GM23338 (cell line): ENCODE measurements around the gene THSD4. TPM values are rescaled to one million over a fixed set of nuclear protein-coding genes. Genes with fewer than 3 reads are reported as not detected.

ENCODE experiments used
- ATAC-seq: fragments of 200-7000 bp; cut with Tn5 transposase; 3 replicates; pipeline ENCODE4 v1.9.1; 2020
- DNase-seq: peaks from one replicate; pipeline ENCODE4 v3.0.0-alpha.2; 2015; ENCODE audit warnings: low spot score
- H2AFZ ChIP-seq: fragments of 200-600 bp; sonication (generic); 2 replicates; pipeline ENCODE4 v1.8.0; 2016; ENCODE audit warnings: antibody characterized with exemption, mild to moderate bottlenecking, moderate library complexity
- H3F3A ChIP-seq: fragments of 200-600 bp; sonication (generic); replicated peaks from 2 replicates; pipeline ENCODE4 v1.8.0; 2017; ENCODE audit warnings: antibody characterized with exemption, mixed run types, low read depth
- H3K27ac ChIP-seq: fragments of 200-600 bp; sonication (generic); 2 replicates; pipeline ENCODE4 v1.6.1; 2016; ENCODE audit warnings: low read depth
- H3K27me3 ChIP-seq: fragments of 200-600 bp; sonication (generic); 2 replicates; pipeline ENCODE4 v1.8.0; 2016; ENCODE audit warnings: mild to moderate bottlenecking, mixed run types, moderate library complexity; ENCODE audit not compliant: insufficient read depth
- H3K36me3 ChIP-seq: fragments of 200-600 bp; sonication (generic); 2 replicates; pipeline ENCODE4 v1.8.0; 2016; ENCODE audit warnings: mild to moderate bottlenecking; ENCODE audit not compliant: insufficient read depth
- H3K4me1 ChIP-seq: fragments of 200-600 bp; sonication (generic); 2 replicates; pipeline ENCODE4 v1.8.0; 2016; ENCODE audit warnings: mild to moderate bottlenecking, moderate library complexity; ENCODE audit not compliant: insufficient read depth
- H3K4me2 ChIP-seq: fragments of 200-600 bp; sonication (generic); 2 replicates; pipeline ENCODE4 v1.7.1; 2017; ENCODE audit warnings: mixed run types
- H3K4me3 ChIP-seq: fragments of 200-600 bp; sonication (generic); 2 replicates; pipeline ENCODE4 v1.6.1; 2016; ENCODE audit warnings: mixed run types
- H3K79me2 ChIP-seq: fragments of 200-600 bp; sonication (generic); replicated peaks from 2 replicates; pipeline ENCODE4 v1.8.0; 2017; ENCODE audit warnings: mild to moderate bottlenecking; ENCODE audit not compliant: insufficient read depth
- H3K9me2 ChIP-seq: fragments of 200-600 bp; sonication (generic); 2 replicates; pipeline ENCODE4 v1.8.0; 2017; ENCODE audit not compliant: insufficient read depth
- H4K20me1 ChIP-seq: fragments of 200-600 bp; sonication (generic); replicated peaks from 2 replicates; pipeline ENCODE4 v1.8.0; 2017; ENCODE audit warnings: mild to moderate bottlenecking; ENCODE audit not compliant: insufficient read depth
- H3K27ac Mint-ChIP-seq: 2 replicates; pipeline ENCODE4 v1.8.0; 2020; ENCODE audit warnings: inconsistent platforms, mild to moderate bottlenecking, moderate library complexity, mixed read lengths
- H3K27me3 Mint-ChIP-seq: 3 replicates; pipeline ENCODE4 v1.8.0; 2022; ENCODE audit warnings: low read depth, mild to moderate bottlenecking, moderate library complexity, mixed read lengths, inconsistent platforms; ENCODE audit not compliant: insufficient read depth, poor library complexity
- H3K36me3 Mint-ChIP-seq: 3 replicates; pipeline ENCODE4 v1.8.0; 2021; ENCODE audit warnings: low read depth, mild to moderate bottlenecking, inconsistent platforms, moderate library complexity, mixed read lengths
- H3K4me1 Mint-ChIP-seq: 3 replicates; pipeline ENCODE4 v1.8.0; 2020; ENCODE audit warnings: mild to moderate bottlenecking, inconsistent platforms, mixed read lengths
- H3K4me3 Mint-ChIP-seq: 3 replicates; pipeline ENCODE4 v1.8.0; 2021; ENCODE audit warnings: moderate library complexity, mild to moderate bottlenecking, inconsistent platforms, mixed read lengths
- H3K9me3 Mint-ChIP-seq: 3 replicates; pipeline ENCODE4 v1.8.0; 2020; ENCODE audit warnings: moderate library complexity, mild to moderate bottlenecking, inconsistent platforms, mixed read lengths
- CREB1 ChIP-seq: fragments of 250-450 bp; sonication (Bioruptor Pico); IDR thresholded peaks from 2 replicates; pipeline ENCODE4 v1.5.0; 2020; ENCODE audit warnings: low read depth, mild to moderate bottlenecking, moderate library complexity
- CTCF ChIP-seq, 2 experiments: fragments of 200-600 bp in 1 of 2; sonication (generic) in 1 of 2; conservative IDR thresholded peaks; 2 replicates each; pipeline versions ENCODE4 v1.5.1 to v1.6.1; 2016 to 2017; ENCODE audit warnings: antibody characterized with exemption in 2 of 2, low read depth in 2 of 2, mild to moderate bottlenecking in 2 of 2, moderate library complexity in 1 of 2
- EZH2 ChIP-seq: fragments of 200-600 bp; sonication (generic); IDR thresholded peaks from one replicate; pipeline ENCODE4 v1.8.0; 2017; ENCODE audit warnings: antibody characterized with exemption, mild to moderate bottlenecking, low read depth; ENCODE audit not compliant: unreplicated experiment
- JUNB ChIP-seq: IDR thresholded peaks from one replicate; pipeline ENCODE4 v1.6.1; 2016; ENCODE audit warnings: antibody characterized with exemption; ENCODE audit not compliant: unreplicated experiment
- POLR2AphosphoS5 ChIP-seq: IDR thresholded peaks from 2 replicates; pipeline ENCODE4 v1.6.1; 2016; ENCODE audit warnings: antibody characterized with exemption, low read depth
- REST ChIP-seq: IDR thresholded peaks from one replicate; pipeline ENCODE4 v1.6.1; 2018; ENCODE audit warnings: antibody characterized with exemption; ENCODE audit not compliant: unreplicated experiment
- ZNF462 ChIP-seq: fragments of 250-450 bp; sonication (Bioruptor Pico); IDR thresholded peaks from 2 replicates; pipeline ENCODE4 v1.5.0; 2020; ENCODE audit warnings: mild to moderate bottlenecking, moderate library complexity
- polyA plus RNA-seq: library from polyadenylated mRNA; unstranded; fragments of >200 nt; fragmentation: Nextera tagmentation; extraction: Ambion mirVana; gene quantifications from 2 replicates; pipeline ENCODE4 v1.2.1, GENCODE V29; 2016
- total RNA-seq: library from RNA; depleted of rRNA; stranded (reverse); fragments of >200 nt; shearing (Covaris generic); gene quantifications from 2 replicates; pipeline ENCODE4 v1.2.3, GENCODE V29; 2014

The THSD4 gene
- total and polyA plus RNA-seq, 2 experiments from 2014 or later = 2.0 to 7.4 TPM

GRCh38 chr15:71679223-71679792 lies 564.0 kb downstream of the THSD4 start (continued):
- no peak for TF ChIP-seq REST
- TF ChIP-seq POLR2AphosphoS5 = no peak
- no peak for TF ChIP-seq JUNB
- no peak for TF ChIP-seq CREB1 (CRISPR knock-in tag)

GRCh38 chr15:71679793-71680353 lies 564.6 kb downstream of the THSD4 start:
- no peak for TF ChIP-seq POLR2AphosphoS5
- TF ChIP-seq ZNF462 (CRISPR knock-in tag) = peak; percentile 75
- TF ChIP-seq EZH2 = no peak
- no peak for TF ChIP-seq CTCF (conservative IDR thresholded peaks at IDR 0.05; ENCODE audit: low read depth in 2 of 2)
- no peak for TF ChIP-seq JUNB
- TF ChIP-seq REST = no peak
- no peak overlapping the region for H3K4me3 Mint-ChIP-seq
- Histone ChIP-seq H2AFZ (no peak overlapping the region), H3K4me1 (peaks cover 21% of the 10 kb centered on the region), H4K20me1 (no peaks in the 10 kb centered on the region), H3K36me3 (no peaks in the 10 kb centered on the region), H3K79me2 (no peaks in the 10 kb centered on the region), H3K27me3 (no peaks in the 10 kb centered on the region), H3K4me2 (peak overlapping the region; percentile 16; the same call in 1 of the 2 replicates), H3K4me3 (no peak overlapping the region), H3K27ac (no peak overlapping the region), H3K9me2 (no peaks in the 10 kb centered on the region), H3F3A (no peaks in the 10 kb centered on the region)
- H3K27ac Mint-ChIP-seq = no peak overlapping the region; the same call in 1 of the 2 replicates
- DNase-seq = peak; percentile 36
- H3K36me3 Mint-ChIP-seq = no peaks in the 10 kb centered on the region
- peak; percentile 74 for ATAC-seq
- peaks cover 39% of the 10 kb centered on the region for H3K4me1 Mint-ChIP-seq
- no peaks in the 10 kb centered on the region for H3K27me3 Mint-ChIP-seq
- H3K9me3 Mint-ChIP-seq = no peaks in the 10 kb centered on the region
